GM21381 (cell line): Measurements from ENCODE around the gene PROK1.
"Not testable (repeated sequence)": the region's sequence is repeated elsewhere in the genome, so short reads cannot be mapped to it uniquely, and the experiment has no call there.

Source experiments
- ATAC-seq: cut with Tn5 transposase; IDR thresholded peaks from one replicate; pipeline ENCODE4 v1.9.1; 2021; ENCODE audit warnings: mild to moderate bottlenecking, moderate library complexity; ENCODE audit not compliant: unreplicated experiment

The PROK1 gene

GRCh38 chr1:110450929-110451328 lies at the start of gene PROK1:
TSS of gene PROK1 (plus strand) at chr1:110451149. CDS start at chr1:110451217, 68 bp downstream.
- no peak for ATAC-seq

GRCh38 chr1:110403805-110404204 lies 47.1 kb upstream of the PROK1 start:
- ATAC-seq, result no peak

- no peak for ATAC-seq
These were observed 46.5 kb upstream of the PROK1 start for GRCh38 chr1:110404401-110404800.

GRCh38 chr1:110406407-110406806 lies 44.5 kb upstream of the PROK1 start:
- not testable (repeated sequence) for ATAC-seq

GRCh38 chr1:110407260-110408210 lies 43.4 kb upstream of the PROK1 start, which contains the start of gene LAMTOR5:
TSS of gene LAMTOR5 (minus strand) at chr1:110407694. CDS start at chr1:110407620, 74 bp downstream.
- ATAC-seq, result peak; percentile 92

- no peak for ATAC-seq
These were observed 42.5 kb upstream of the PROK1 start for GRCh38 chr1:110408488-110408887.

GRCh38 chr1:110409316-110409715 lies 41.6 kb upstream of the PROK1 start:
- ATAC-seq, result no peak

- no peak for ATAC-seq
These were observed 39.7 kb upstream of the PROK1 start for GRCh38 chr1:110411173-110411735.

- ATAC-seq, result no peak
These were observed 38.4 kb upstream of the PROK1 start for GRCh38 chr1:110412576-110412975.

- ATAC-seq, result not testable (repeated sequence)
These were observed 37.9 kb upstream of the PROK1 start for GRCh38 chr1:110413045-110413444.

GRCh38 chr1:110418729-110419128 lies 32.2 kb upstream of the PROK1 start:
- no peak for ATAC-seq

GRCh38 chr1:110420023-110420662 lies 30.8 kb upstream of the PROK1 start:
- no peak for ATAC-seq

- ATAC-seq, result no peak
These were observed 29.8 kb upstream of the PROK1 start for GRCh38 chr1:110420874-110421793.

- no peak for ATAC-seq
These were observed 26.0 kb upstream of the PROK1 start for GRCh38 chr1:110424699-110425611.

GRCh38 chr1:110425612-110426152 lies 25.3 kb upstream of the PROK1 start:
- no peak for ATAC-seq

GRCh38 chr1:110426854-110427253 lies 24.1 kb upstream of the PROK1 start:
- ATAC-seq, result no peak

- no peak for ATAC-seq
These were observed 22.0 kb upstream of the PROK1 start for GRCh38 chr1:110428946-110429345.

- no peak for ATAC-seq
These were observed 20.6 kb upstream of the PROK1 start for GRCh38 chr1:110430366-110430765.

- no peak for ATAC-seq
These were observed 20.0 kb upstream of the PROK1 start for GRCh38 chr1:110430901-110431300.
